ENCODE results near the gene MGAT4B.

MGAT4B gene

DNA sequence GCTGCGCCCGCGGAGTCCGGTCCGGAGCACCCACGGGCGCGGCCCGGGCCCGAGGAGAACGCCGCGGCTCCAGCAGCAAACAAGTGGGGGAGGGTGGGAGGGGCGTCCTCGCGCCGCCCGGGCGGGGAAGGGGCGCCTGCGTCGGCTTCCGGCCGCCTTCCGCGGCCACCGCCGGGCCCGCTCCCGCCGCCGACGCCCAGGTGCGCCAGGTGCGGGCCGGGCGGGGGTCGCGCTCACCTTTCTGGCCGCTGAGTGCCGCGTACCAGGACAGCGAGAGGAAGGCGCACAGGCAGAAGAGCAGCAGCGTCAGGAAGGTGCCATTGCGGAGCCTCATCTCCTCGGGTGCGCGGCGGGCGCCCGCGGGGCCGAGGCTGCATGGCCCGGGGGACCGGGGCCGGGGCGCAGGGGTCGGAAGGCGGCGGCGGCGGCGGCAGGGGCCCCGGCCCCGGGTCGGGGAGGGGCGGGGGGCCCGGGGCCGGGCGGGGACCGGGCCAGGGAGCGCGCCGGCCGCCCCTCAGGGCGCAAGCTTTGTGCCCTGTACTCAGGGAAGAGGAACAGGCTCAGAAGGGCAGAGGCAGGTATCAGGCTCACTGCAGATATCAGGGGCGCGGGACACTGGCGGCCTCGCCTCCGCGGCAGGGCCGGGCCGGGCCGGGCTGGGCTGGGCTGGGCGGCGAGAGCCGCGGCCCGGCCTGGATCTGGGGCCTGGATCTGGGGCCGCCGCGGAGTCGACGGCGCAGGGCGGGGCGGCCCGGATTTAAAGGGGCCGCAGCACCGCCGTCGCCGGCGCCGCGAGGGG lies at the start of gene MGAT4B:
Gene MGAT4B, minus strand, starts transcription at position 617 of the 799 bp plus-strand sequence. Its CDS starts 283 bp downstream, at position 334.
- H3K27ac ChIP-seq: peak within 1 kb of the TSS; percentile 92
- TF ChIP-seq CTCF (conservative IDR thresholded peaks at IDR 0.05) (no peak), ZFX (IDR thresholded peaks at IDR 0.05) (peak; percentile 29; the same call in 1 of the 2 replicates)

DNA sequence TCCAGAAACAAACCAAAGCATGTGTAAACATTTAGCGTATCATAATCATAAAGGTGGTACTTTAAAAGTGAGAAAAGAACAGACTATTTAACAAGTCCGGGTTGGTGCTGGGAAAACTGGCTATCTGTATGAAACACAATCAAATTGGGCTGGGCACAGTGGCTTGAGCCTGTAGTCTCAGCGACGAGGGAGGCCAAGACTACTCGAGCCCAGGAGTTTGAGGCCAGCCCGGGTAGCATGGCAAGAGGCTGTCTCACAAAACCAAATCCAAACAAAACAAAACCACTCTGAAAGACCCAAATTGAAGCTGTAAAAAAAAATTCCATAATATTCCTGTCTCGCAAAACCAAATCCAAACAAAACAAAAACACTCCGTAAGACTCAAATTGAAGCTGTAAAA lies 47.7 kb upstream of the MGAT4B start:
- no peak overlapping the region for H3K27ac ChIP-seq
- TF ChIP-seq CTCF (conservative IDR thresholded peaks at IDR 0.05): no peak
- TF ChIP-seq ZFX (IDR thresholded peaks at IDR 0.05): no peak

DNA sequence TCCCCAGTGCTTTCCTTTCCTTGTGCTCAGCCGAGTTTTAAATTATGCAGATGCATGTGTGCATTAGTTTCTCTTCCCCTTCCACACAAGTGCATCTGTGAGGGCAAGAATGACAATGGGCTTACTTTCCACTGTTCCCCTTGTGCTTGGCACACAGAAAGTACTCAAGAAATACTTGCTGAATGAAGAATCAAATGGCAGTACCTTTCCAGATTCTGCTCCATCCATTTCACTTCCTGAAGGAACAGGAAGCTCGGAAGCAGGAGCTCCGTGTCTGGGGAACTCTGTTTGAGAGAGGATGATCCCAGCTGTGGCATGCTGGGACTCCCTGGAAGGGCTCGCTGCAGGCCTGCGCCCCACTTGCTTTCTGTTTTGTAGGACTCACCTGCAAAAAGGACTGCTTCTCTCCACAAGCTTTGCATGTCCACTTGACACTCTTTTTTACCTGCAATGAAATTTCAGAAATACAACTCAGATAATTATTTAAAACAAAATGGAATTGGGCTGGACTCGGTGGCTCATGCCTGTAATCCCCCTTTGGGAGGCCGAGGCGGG lies 46.4 kb upstream of the MGAT4B start:
- no peak for TF ChIP-seq CTCF (conservative IDR thresholded peaks at IDR 0.05)
- TF ChIP-seq ZFX (IDR thresholded peaks at IDR 0.05): no peak
- H3K27ac ChIP-seq: no peak overlapping the region

GRCh38 chr5:179841621-179842020 lies 35.0 kb upstream of the MGAT4B start:
- TF ChIP-seq ZFX (IDR thresholded peaks at IDR 0.05) (no peak), CTCF (conservative IDR thresholded peaks at IDR 0.05) (no peak)
- no peak overlapping the region for H3K27ac ChIP-seq

DNA sequence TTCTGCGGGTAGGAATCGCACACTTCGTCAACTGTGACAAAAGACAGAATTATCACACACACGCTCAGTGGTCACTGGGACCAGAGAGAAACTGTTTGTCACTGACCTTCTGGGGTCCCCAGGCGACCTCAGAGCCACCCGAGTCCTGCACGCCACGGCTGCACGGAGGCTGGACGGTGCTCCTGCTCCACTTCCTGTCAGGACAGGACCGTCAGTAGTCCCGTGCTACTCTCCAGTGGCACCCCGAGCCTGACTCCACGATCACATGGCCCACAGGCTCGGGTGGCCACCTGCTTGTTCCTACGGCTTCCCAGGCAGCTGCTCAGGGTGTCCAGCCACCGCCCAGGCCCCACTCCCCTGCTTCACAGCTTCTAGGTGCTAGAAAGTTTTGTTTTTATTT lies 34.1 kb upstream of the MGAT4B start:
- TF ChIP-seq ZFX (IDR thresholded peaks at IDR 0.05): no peak
- TF ChIP-seq CTCF (conservative IDR thresholded peaks at IDR 0.05): no peak
- H3K27ac ChIP-seq: no peak overlapping the region

DNA sequence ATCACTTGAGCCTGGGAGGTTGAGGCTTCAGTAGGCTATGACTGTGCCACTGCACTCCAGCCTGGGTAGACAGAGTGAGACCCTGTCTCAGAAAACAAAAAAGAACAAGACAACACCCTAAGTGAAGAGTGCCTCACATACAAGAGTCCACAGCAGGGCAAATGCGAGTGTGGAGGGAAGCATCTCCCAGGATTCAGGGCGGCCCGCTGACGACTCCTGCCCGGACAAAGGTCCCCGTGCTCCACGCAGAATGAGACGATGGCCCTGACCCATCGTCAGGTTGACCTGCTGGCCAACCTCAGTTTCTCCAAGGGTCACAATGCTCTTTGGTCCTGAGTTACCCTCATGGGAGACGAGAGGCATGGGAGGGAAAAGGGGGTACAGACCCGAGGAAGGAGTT lies 33.7 kb upstream of the MGAT4B start:
- no peak for TF ChIP-seq ZFX (IDR thresholded peaks at IDR 0.05)
- TF ChIP-seq CTCF (conservative IDR thresholded peaks at IDR 0.05): no peak
- no peak overlapping the region for H3K27ac ChIP-seq
